ENCODE results near the gene LRPAP1.

LRPAP1 gene

GRCh38 chr4:3501126-3501824 is 30.9 kb downstream of the LRPAP1 start (continued):
- TF ChIP-seq HOXA7 (CRISPR knock-in tag; IDR thresholded peaks at IDR 0.05; ENCODE audit: borderline replicate concordance) (no peak), ZBTB26 (tag by site-specific recombination; optimal IDR thresholded peaks at IDR 0.05) (no peak), ZNF280D (tag by site-specific recombination; IDR thresholded peaks at IDR 0.05) (no peak), RBAK (tag by site-specific recombination; IDR thresholded peaks at IDR 0.05) (no peak), ZNF335 (tag by site-specific recombination; conservative IDR thresholded peaks at IDR 0.05) (no peak)

- Histone ChIP-seq H3K27ac (ENCODE audit: extremely low read depth, low read depth, low read length) (no peak overlapping the region), H3K36me3 (ENCODE audit: control insufficient read depth in 2 of 2, insufficient read depth in 1 of 2, low read length in 2 of 2) (peaks cover 0 to 28% of the 10 kb centered on the region in 2 experiments; a peak in 1 of 3 replicates), H3K4me3 (ENCODE audit: low read depth, low read length) (no peak overlapping the region), H3K4me1 (ENCODE audit: control insufficient read depth, insufficient read depth, low read length) (no peaks in the 10 kb centered on the region), H3K9me3 (ENCODE audit: control insufficient read depth, insufficient read depth, low read depth, low read length) (no peaks in the 10 kb centered on the region)
- ChIA-PET POLR2A (no interaction called here), CTCF (interaction anchor here (1.1 kb wide), 1 partner anchor 20 kb away, joined by 5 read pairs; no protein-coding TSS in a partner anchor)
- no peak for TF ChIP-seq ZNF548 (tag by site-specific recombination; IDR thresholded peaks at IDR 0.05)
- no peak for TF ChIP-seq ZEB2 (tag by site-specific recombination; IDR thresholded peaks at IDR 0.05)
- no peak for TF ChIP-seq SALL2 (tag by site-specific recombination; IDR thresholded peaks at IDR 0.05; ENCODE audit: borderline replicate concordance)
- TF ChIP-seq ZNF473 (tag by site-specific recombination; IDR thresholded peaks at IDR 0.05), result no peak
- no peak for TF ChIP-seq ZNF660 (tag by site-specific recombination; IDR thresholded peaks at IDR 0.05)
- no peak for TF ChIP-seq ZNF18 (tag by site-specific recombination; IDR thresholded peaks at IDR 0.05)
Observed at GRCh38 chr4:3500634-3501101, 31.6 kb downstream of the LRPAP1 start.

- CTCF ChIA-PET, result interaction anchor here (1.1 kb wide), 1 partner anchor 19 kb away, joined by 5 read pairs; no protein-coding TSS in a partner anchor
- Histone ChIP-seq H3K4me3 (ENCODE audit: low read depth, low read length) (no peak overlapping the region), H3K9me3 (ENCODE audit: control insufficient read depth, insufficient read depth, low read depth, low read length) (no peaks in the 10 kb centered on the region), H3K27ac (ENCODE audit: extremely low read depth, low read depth, low read length) (no peak overlapping the region), H3K4me1 (ENCODE audit: control insufficient read depth, insufficient read depth, low read length) (no peaks in the 10 kb centered on the region), H3K36me3 (ENCODE audit: control insufficient read depth in 2 of 2, insufficient read depth in 1 of 2, low read length in 2 of 2) (peaks cover 0 to 23% of the 10 kb centered on the region in 2 experiments; a peak in 1 of 3 replicates)
- POLR2A ChIA-PET, result no interaction called here
- no peak for TF ChIP-seq ZNF248 (tag by site-specific recombination; IDR thresholded peaks at IDR 0.05)
- no peak for TF ChIP-seq TSHZ1 (tag by site-specific recombination; IDR thresholded peaks at IDR 0.05; ENCODE audit: borderline replicate concordance)
- no peak for TF ChIP-seq ZNF16 (tag by site-specific recombination; IDR thresholded peaks at IDR 0.05; ENCODE audit: low read depth)
- no peak for TF ChIP-seq ZNF488 (tag by site-specific recombination; IDR thresholded peaks at IDR 0.05)
- TF ChIP-seq ZNF660 (tag by site-specific recombination; IDR thresholded peaks at IDR 0.05), result no peak
- no peak for TF ChIP-seq ZFP3 (tag by site-specific recombination; IDR thresholded peaks at IDR 0.05; ENCODE audit: low read depth)
- TF ChIP-seq ZNF366 (tag by site-specific recombination; conservative IDR thresholded peaks at IDR 0.05), result no peak
- no peak for TF ChIP-seq ELK4 (IDR thresholded peaks at IDR 0.05; ENCODE audit: borderline replicate concordance, low read depth, low read length)
- no peak for TF ChIP-seq ZNF239 (tag by site-specific recombination; IDR thresholded peaks at IDR 0.05)
- TF ChIP-seq ZNF510 (tag by site-specific recombination; IDR thresholded peaks at IDR 0.05; ENCODE audit: insufficient replicate concordance), result no peak
- no peak for TF ChIP-seq SALL2 (tag by site-specific recombination; IDR thresholded peaks at IDR 0.05; ENCODE audit: borderline replicate concordance)
Observed at GRCh38 chr4:3500111-3500510, 32.1 kb downstream of the LRPAP1 start.

All from HEK293 (cell line).